Activated CD4-positive, alpha-beta T cell treated with anti-CD3 and anti-CD28 coated beads, Interleukin-2, Interleukin-4, amounts not matched to agents 100 ng/mL and 50 ng/mL, durations not matched to agents 16 hours and 8 hours (primary cell): ENCODE results near the gene AGPAT3.
"Not testable (repeated sequence)": the region's sequence is repeated elsewhere in the genome, so short reads cannot be mapped to it uniquely, and the experiment has no call there.

Source experiments
- DNase-seq: peaks from one replicate; pipeline ENCODE4 v3.0.0-alpha.2; 2020; ENCODE audit warnings: low spot score

AGPAT3 gene

DNA sequence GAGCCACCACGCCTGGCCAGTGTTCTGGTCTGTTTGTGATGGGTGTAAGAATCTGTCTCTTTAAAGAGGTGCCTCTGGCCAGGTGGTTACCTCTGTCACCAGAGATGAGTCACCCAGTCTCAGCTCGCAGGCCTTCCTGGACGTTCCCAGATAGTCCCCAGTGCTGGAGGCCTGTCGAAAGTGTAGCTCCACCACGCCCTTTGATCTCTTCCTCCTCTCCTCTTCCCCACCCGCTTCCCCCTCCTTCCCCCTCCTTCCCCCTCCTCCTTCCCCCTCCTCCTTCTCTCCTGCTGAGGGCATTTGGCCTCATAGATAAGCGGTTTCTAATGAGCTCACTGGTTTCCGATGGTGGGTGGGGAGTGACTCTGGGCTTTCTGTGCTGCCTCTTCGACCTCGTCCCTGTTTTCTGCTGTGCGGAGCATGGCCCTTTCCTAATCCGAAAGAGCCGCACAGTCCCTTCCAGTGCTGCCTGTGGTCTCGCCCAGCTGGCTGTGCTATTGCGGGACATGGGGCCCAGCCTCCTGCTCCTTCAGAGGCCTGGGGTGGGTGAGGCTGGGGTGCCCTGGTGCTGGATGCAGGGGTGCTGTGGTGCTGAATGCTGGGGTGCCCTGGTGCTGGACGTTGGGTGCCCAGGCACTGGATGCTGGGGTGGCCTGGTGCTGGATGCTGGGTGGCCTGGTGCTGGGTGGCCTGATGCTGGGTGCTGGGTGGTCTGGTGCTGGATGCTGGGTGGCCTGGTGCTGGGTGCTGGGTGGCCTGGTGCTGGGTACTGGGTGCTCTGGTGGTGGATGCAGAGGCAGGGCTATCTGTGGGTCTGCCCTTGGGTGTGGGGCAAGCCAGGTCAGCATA is 19.2 kb downstream of the AGPAT3 start:
- peak; percentile 18 for DNase-seq

DNA sequence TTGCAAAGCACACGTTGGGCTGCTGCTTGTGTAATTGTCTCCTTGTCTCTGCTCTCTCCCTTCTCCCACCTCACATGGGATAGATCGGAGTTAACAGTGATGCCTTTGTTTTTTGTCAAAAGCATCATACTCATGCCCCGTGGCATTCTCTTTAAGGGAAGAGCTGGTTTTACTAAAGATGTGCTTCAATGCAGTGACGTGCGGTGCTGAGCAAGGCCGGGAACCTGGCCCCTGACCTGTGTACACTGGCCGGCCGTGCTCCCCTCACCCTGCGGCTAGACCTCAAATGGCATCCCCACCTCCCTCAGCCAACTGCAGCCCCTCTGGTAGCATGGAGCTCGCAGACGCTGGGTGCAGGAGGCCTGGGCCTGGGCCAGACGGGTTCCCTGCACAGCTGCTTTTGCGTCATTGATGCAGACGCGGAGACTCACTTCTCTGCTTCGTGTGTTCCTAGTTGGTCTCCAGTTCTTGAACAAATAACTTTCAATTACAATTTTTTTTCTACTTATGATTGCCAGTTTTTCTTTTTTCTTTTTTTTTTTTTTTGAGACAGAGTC is 19.9 kb downstream of the AGPAT3 start:
- no peak for DNase-seq

- DNase-seq = no peak
Measured at GRCh38 chr21:43885721-43886120, 20.7 kb downstream of the AGPAT3 start.

DNA sequence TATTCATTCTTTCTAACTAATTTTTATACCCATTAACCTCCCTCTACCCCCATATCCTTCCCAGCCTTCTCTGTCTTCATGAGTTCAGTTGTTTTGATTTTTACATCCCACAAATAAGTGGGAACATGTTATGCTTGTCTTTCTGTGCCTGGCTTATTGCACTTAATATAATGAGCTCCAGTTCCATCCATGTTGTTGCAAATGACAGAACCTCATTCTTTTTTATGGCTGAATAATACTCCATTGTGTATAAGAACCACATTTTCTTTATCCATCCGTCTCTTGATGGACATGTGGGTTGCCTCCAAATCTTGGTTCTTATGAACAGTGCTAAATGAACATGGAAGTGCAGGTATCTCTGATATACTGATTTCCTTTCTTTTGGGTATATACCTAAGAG is 21.5 kb downstream of the AGPAT3 start:
- DNase-seq = no peak

DNA sequence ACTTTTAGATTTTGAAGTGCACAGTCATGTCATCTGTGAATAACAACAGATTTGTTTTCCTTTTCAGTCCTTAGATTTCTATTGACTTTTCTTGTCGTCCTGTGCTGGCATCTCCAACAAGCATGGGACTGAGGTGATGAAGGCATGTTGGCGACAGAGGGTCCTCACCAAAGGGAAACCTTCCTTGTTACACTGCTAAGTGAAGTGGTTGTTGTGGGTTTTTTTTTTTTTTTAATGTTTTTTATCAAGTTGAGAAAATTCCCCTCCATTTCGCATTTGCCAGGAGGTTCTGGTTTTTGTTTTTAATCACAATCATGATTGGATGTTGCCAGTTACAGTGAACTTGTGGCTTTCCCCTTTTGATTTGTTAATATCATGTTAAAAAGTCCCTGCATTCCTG is 24.0 kb downstream of the AGPAT3 start:
- no peak for DNase-seq

GRCh38 chr21:43890042-43890441 is 25.0 kb downstream of the AGPAT3 start:
- DNase-seq = no peak

DNA sequence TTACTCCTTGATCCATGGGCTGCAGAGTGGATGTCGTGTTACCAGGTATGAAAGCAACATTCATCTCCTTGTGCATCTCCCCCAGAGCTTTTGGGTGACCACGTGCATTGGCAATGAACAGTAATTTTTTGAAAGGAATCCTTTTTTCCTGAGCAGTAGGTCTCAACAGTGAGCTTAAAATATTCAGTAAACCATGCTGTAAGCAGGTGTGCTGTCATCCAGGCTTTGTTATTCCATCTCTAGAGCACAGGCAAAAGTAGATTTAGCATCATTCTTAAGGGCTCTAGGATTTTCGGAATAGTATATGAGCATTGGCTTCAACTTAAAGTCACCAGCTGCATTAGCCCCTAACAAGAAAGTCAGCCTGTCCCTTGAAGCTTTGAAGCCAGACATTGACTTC is 27.3 kb downstream of the AGPAT3 start:
- no peak for DNase-seq

DNA sequence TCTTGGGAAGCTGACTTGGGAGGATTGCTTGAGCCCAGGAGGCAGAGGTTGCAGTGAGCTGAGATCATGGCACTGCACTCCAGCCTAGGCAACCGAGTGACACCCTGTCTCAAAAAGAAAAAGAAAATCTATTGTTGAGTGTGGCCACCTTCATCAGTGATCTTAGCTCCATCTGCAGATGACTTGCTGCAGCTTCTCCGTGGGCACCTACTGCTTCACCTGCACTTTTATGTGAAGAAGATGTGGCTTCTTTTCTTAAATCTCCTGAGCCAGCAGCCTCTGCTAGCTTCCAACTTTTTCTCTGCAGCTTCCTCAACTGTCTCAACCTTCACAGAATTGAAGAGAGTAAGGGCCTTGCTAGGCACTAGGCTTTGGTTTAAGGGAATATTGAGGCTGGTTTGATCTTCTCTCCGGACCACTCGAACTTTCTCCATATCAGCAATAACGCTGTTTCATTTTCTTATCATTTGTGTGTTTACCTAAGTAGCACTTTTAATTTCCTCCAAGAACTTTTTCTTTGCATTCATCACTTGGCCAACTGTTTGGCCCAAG is 28.0 kb downstream of the AGPAT3 start:
- peak; percentile 13 for DNase-seq

GRCh38 chr21:43893536-43894205 is 28.6 kb downstream of the AGPAT3 start:
- DNase-seq = peak; percentile 87

DNA sequence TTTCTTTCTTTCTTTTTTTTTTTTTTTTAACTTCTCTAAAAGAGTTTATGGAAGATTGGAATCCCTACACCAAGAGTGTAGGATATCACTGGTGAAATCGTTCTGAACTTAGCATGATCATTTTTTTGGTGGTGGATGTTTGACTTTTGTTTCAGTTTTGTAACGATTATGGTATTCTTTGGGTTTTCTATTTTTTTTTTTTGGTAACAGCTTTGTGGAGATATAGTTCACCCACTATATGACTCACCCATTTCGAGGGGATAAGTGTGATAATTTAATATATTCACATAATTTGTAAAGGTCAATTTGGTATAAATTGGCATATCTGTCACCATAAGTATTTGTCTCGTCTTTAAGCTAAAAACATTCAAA is 29.2 kb downstream of the AGPAT3 start:
- DNase-seq = no peak

GRCh38 chr21:43895196-43895595 is 30.2 kb downstream of the AGPAT3 start:
- DNase-seq = no peak

DNA sequence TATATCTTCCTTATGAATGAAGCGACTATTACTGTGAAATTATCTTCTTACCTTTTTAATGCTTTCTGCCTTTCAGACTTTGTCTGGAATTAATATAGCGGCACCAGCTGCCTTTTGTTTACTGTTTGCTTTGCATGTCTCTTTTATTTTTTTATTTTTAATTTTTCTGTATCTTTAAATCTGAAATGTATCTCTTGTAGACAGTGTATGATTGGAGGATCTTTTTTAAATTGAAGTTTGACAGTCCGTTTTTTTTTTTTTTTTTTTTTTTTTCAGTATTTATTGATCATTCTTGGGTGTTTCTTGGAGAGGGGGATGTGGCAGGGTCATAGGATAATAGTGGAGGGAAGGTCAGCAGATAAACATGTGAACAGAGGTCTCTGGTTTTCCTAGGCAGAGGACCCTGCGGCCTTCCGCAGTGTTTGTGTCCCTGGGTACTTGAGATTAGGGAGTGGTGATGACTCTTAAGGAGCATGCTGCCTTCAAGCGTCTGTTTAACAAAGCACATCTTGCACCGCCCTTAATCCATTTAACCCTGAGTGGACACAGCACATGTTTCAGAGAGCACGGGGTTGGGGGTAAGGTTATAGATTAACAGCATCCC is 31.8 kb downstream of the AGPAT3 start:
- not testable (repeated sequence) for DNase-seq

DNA sequence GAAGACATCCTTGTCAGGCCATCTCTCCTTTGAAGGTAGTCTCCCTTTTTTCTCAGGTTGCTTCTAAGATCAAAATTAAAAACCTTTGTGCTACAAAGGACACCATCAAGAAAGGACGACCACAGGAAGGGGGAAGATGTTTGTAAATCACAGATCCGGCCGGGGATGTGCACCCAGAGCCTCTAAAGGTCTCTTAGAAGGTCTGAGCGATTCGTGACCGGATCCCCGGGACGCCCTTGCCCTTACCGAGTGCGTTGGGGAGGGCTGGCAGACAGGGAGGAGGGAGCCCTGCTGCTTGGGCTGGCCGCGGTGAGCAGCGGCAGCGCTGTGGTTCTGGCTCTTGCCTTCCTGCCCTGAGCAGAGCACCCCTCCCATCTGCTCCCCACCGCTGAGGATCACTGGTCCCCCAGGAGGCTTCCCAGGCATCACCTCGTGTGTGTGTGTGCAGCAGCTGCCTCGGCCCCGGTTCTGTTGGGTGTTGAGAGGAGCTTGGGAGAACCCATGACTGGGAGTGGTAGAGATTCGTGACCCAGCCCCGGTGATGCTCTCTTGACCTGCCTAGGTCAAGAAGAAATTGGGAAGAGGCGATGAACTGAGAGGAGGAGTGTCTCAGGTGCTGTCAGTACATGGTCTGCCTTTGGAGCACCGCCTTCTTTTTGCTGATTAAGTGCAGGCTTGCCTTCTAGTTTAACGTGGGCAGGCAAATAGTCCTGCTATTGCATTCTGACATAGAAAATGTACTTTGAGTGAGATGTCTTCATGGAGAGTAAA is 34.5 kb downstream of the AGPAT3 start:
- DNase-seq = no peak

DNA sequence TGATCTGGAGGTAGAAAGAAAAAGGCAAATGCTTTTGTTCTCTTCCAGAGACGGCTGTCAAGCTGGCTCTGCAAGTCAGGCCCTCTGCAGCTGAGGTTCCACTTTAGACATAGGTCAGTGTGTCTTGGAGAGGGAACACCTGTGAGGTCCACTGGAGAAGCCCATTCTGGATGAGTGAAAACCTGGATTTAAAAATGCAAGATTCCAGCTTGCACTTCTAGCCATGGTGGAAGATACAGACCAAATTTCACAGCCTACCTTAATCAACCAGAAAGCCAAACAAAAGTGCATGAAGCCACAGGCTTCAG is 35.0 kb downstream of the AGPAT3 start:
- no peak for DNase-seq

- DNase-seq = no peak
Measured at GRCh38 chr21:43900690-43901089, 35.7 kb downstream of the AGPAT3 start.

- DNase-seq = no peak
Measured at GRCh38 chr21:43902441-43902840, 37.4 kb downstream of the AGPAT3 start.

DNA sequence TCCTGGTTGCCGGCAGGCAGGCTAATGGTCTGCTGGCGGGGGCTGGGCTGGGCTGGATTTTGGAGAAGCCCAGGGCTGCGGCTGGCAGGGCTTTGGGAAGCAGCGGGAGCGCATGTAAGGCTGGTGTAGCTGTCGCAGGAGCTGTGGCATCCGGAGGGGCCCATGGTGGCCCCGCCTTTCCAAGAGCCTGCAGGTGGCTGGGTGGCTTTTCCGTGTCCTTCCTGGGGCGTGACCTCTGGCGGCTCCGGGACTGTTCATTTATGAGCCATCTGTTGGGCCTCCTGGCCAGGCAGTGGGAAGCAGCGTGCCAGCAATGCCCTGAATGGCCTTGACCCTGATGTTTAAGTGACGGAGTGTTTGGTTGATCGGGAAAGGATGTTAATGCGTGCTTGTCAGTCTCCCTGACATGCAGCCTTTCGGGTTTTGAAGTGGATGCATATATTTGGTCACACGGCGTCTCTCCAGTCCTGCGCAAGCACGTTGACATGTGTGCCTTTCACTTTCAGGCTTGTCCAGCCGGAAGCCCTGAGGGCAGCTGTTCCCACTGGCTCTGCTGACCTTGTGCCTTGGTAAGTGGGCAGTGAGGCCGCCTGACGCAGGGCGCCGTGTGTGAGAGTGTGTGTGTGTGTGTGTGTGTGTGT is 38.5 kb downstream of the AGPAT3 start:
- no peak for DNase-seq

- no peak for DNase-seq
Measured at GRCh38 chr21:43904331-43904781, 39.3 kb downstream of the AGPAT3 start.

DNA sequence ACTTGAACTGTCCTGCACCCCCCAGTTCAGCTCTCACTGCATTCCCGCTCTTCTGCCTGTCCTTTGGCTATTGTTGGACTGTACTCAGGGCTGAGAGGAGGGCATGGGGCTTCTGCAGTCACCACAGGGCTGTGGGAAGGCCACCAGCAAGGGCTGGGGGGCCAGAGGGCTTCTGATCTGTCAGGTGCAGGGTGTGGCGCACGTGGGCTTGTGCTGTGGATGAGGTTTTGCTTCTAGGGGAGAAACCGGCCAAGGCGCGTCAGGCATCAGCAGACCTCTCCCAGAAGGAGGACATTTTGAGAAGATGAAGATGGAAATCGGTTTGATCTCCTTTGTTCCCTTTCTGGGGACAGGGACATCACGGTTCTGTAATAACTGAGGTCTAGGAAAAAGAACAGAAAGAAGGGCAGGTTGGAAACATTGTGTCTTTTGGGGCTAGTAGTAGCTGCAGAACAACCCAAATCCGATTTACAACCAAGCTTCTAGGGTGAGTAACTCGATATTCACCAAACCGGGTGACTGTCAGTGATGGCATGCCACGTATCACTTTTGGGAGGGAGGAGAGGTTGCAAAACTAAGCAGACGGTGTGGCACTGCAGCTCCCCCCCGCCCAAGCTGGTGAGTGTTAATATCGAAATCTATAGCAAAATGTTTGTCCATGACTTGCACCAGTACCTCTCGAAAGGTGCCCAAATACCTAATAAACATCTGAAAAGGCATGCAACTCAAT is 40.9 kb downstream of the AGPAT3 start:
- DNase-seq = no peak

- DNase-seq = no peak
Measured at GRCh38 chr21:43906585-43907370, 41.8 kb downstream of the AGPAT3 start.
